ENCODE data around the gene ISG20.

The ISG20 gene

GRCh38 chr15:88621789-88622604 is 16.8 kb upstream of the ISG20 start:
- no peak for DNase-seq (ENCODE audit: insufficient read length)
- peak; percentile 66 for FAIRE-seq
- TF ChIP-seq TAF1 (IDR thresholded peaks at IDR 0.05; ENCODE audit: borderline replicate concordance, low read depth, low read length) (0 out of 2 replicates have a peak, but pooled peaks have one; percentile 23), POLR2A (IDR thresholded peaks at IDR 0.05; ENCODE audit: low read depth, low read length) (peak; percentile 54; the same call in 1 of the 2 replicates), POLR2AphosphoS5 (IDR thresholded peaks at IDR 0.05; ENCODE audit: low read depth, low read length) (0 out of 2 replicates have a peak, but pooled peaks have one; percentile 54)

DNA sequence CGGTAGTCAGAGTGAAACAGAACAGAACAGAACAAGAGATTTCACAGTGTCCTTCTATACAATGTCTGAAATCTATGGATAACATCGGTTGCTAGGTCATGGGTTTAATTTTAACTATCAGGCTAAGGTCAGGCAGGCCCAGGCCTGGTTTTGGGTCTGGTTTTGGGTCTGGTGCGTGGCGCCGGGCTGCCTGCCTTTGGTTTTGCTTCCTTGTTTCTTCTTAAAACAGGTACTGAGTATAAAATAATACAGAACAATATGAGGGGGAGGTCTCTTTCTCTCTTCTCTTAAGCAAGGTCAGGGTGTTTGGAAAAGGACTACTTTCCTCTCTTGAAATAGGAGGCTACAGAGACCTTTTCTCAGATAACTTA is 16.2 kb upstream of the ISG20 start:
- FAIRE-seq (no peak), DNase-seq (ENCODE audit: insufficient read length) (no peak)
- TF ChIP-seq POLR2AphosphoS5 (IDR thresholded peaks at IDR 0.05; ENCODE audit: low read depth, low read length) (no peak), TAF1 (IDR thresholded peaks at IDR 0.05; ENCODE audit: borderline replicate concordance, low read depth, low read length) (no peak), POLR2A (IDR thresholded peaks at IDR 0.05; ENCODE audit: low read depth, low read length) (no peak)

GRCh38 chr15:88623061-88623460 is 15.8 kb upstream of the ISG20 start:
- FAIRE-seq, result no peak

DNA sequence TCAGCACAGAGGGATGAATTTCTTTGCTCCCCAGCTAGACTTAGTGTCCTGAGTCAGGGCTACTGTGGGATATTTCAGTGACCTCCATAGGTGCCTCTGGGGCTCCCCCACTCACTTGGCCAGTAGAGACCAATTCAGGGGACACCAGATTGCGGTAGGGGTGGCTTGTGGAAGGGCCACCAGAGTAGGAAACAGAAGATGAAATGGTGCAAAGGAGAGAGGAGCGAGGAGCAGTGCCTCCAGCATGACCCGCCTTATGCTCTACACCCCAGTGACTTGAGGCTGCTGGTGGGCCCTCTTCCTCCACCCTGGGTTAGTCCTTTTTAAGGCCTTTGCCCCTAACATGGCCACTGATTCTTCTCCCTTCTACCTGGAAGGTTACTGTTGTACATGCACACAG is 15.2 kb upstream of the ISG20 start:
- FAIRE-seq (no peak), DNase-seq (ENCODE audit: insufficient read length) (no peak)
- TF ChIP-seq POLR2AphosphoS5 (IDR thresholded peaks at IDR 0.05; ENCODE audit: low read depth, low read length), result no peak
- TF ChIP-seq TAF1 (IDR thresholded peaks at IDR 0.05; ENCODE audit: borderline replicate concordance, low read depth, low read length), result no peak
- TF ChIP-seq POLR2A (IDR thresholded peaks at IDR 0.05; ENCODE audit: low read depth, low read length), result no peak

More at GRCh38 chr15:88623061-88623460, 15.8 kb upstream of the ISG20 start:
- TF ChIP-seq POLR2A (IDR thresholded peaks at IDR 0.05; ENCODE audit: low read depth, low read length) (no peak), TAF1 (IDR thresholded peaks at IDR 0.05; ENCODE audit: borderline replicate concordance, low read depth, low read length) (no peak), POLR2AphosphoS5 (IDR thresholded peaks at IDR 0.05; ENCODE audit: low read depth, low read length) (no peak)
- DNase-seq (ENCODE audit: insufficient read length), result no peak

DNA sequence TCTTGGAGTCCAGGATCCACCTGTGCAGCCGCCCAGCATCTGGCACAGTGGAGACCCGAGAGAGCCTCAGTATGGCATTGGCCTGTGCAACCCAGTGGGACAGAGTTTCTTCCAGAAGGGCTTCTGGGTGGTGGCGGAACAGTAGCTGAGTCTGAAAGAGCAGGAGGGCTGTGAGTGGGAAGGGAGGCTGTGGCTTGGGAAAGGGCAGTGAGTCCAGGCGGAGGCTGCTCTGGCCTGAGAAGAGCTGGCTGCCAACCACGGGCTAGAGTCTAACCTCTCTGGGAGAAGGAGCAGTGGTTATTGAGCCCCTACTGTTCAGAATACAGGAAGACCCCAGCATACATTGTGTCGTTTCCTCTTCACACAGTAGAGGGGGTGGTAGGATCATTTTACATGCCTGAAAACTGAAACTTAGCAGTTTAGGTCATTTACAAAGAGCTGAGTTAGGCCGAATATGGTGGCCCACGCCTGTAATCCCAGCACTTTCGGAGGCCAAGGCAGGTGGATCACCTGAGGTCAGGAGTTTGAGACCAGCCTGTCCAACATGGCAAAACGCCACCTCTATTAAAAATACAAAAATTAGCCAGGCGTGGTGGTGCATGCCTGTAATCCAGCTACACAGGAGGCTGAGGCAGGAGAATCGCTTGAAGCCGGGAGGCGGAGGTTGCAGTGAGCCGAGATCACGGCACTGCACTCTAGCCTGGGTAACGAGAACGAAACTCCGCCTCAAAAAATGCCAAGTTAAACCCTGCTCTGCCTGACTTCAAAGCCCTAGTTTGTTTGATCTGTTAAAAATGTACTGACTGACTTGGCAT is 14.5 kb upstream of the ISG20 start:
- DNase-seq (ENCODE audit: insufficient read length) (no peak), FAIRE-seq (peak; percentile 70)
- no peak for TF ChIP-seq TAF1 (IDR thresholded peaks at IDR 0.05; ENCODE audit: borderline replicate concordance, low read depth, low read length)
- TF ChIP-seq POLR2AphosphoS5 (IDR thresholded peaks at IDR 0.05; ENCODE audit: low read depth, low read length), result no peak
- TF ChIP-seq POLR2A (IDR thresholded peaks at IDR 0.05; ENCODE audit: low read depth, low read length), result no peak; the same call in 1 of the 2 replicates

DNA sequence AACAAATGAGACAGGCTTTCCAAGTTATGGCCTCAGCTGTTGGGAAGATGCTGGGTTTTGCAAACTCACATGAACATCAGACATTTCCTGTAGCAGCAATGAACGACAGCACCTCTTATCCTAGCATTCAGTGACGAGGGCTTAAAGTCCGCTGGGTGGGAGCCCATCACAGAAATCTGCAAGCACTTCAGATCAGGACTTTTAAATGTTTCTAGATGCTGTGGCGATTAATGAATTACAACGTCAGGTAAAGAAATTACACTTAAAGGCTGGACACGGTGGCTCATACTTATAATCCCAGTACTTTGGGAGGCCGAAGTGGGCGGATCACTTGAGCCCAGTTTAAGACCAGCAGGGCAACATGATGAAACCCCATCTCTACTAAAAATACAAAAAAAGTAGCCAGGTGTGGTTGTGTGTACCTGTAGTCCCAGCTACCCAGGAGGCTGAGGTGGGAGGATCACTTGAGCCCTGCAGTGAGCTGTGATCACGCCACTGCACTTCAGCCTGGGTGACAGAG is 13.8 kb upstream of the ISG20 start:
- FAIRE-seq (no peak), DNase-seq (ENCODE audit: insufficient read length) (no peak)

DNA sequence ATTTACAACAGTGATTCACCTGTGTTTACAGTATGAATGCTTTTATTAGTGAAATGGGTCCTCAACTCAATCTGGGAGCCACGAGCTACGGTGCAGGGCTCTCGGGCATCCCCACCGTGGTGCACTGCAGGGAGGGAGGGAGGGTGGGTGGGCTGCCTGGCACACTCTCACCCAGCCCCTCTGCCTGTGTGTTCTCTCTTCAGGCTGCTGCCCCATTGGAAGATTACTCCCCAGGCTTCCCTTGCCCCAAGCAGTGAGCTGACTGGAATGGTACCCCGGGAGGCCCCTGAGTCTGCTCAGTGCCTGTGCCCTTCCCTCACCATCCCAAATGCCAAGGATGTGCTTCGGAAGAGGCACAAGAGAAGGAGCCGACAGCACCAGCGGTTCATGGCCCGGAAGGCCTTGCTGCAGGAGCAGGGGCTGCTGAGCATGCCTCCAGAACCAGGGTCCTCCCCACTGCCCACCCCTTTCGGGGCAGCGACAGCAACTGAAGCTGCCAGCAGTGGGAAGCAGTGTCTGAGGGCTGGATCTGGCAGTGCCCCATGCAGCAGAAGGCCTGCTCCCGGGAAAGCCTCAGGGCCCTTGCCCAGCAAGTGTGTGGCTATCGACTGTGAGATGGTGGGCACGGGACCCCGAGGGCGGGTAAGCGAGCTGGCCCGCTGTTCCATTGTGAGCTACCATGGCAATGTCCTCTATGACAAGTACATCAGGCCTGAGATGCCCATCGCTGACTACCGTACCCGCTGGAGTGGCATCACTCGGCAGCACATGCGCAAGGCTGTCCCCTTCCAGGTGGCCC is 12.7 kb upstream of the ISG20 start:
- TF ChIP-seq POLR2A (IDR thresholded peaks at IDR 0.05; ENCODE audit: low read depth, low read length), result peak; percentile 42; the same call in 1 of the 2 replicates
- no peak for TF ChIP-seq TAF1 (IDR thresholded peaks at IDR 0.05; ENCODE audit: borderline replicate concordance, low read depth, low read length)
- no peak for TF ChIP-seq POLR2AphosphoS5 (IDR thresholded peaks at IDR 0.05; ENCODE audit: low read depth, low read length)

More for the DNA sequence above, 13.8 kb upstream of the ISG20 start:
- TF ChIP-seq POLR2A (IDR thresholded peaks at IDR 0.05; ENCODE audit: low read depth, low read length), result no peak
- no peak for TF ChIP-seq TAF1 (IDR thresholded peaks at IDR 0.05; ENCODE audit: borderline replicate concordance, low read depth, low read length)
- TF ChIP-seq POLR2AphosphoS5 (IDR thresholded peaks at IDR 0.05; ENCODE audit: low read depth, low read length), result no peak

GRCh38 chr15:88627463-88627862 is 11.4 kb upstream of the ISG20 start:
- no peak for FAIRE-seq
- DNase-seq (ENCODE audit: insufficient read length), result no peak
- TF ChIP-seq POLR2A (IDR thresholded peaks at IDR 0.05; ENCODE audit: low read depth, low read length), result 0 out of 2 replicates have a peak, but pooled peaks have one; percentile 35
- no peak for TF ChIP-seq POLR2AphosphoS5 (IDR thresholded peaks at IDR 0.05; ENCODE audit: low read depth, low read length)
- no peak for TF ChIP-seq TAF1 (IDR thresholded peaks at IDR 0.05; ENCODE audit: borderline replicate concordance, low read depth, low read length)

More for the DNA sequence above, 12.7 kb upstream of the ISG20 start:
- DNase-seq (ENCODE audit: insufficient read length) (no peak), FAIRE-seq (no peak)

DNA sequence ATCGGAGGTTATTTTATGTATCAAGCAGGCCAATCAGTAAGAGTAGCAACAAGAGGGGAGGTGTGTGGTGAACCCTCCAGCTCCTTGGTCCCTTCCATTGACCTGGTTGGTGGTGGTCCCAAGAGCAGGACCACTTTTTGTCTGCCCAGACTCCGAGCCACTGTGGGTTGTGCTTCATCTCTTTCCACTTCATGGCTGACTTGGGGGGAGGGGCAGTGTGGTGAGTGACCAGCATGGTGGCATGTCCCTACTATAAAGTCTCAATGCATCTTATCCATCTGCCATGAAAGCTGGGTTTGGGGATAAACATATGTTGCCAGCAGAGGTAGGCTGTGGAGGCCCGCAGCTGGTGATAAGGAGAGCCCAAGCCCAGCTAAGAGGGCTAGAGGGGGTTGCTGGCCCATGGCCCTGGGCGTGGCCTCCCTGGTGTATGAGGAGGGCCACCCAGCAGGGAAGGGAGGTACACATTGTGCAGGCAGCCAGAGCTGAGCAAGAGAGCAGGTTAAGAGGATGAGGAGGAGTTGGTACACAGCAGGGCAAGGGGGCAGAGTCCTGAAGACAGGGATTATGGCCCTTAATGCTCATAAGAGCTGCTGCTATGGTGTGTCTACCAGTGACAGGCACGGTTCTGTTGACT is 10.7 kb upstream of the ISG20 start:
- no peak for FAIRE-seq
- TF ChIP-seq TAF1 (IDR thresholded peaks at IDR 0.05; ENCODE audit: borderline replicate concordance, low read depth, low read length), result no peak
- no peak for DNase-seq (ENCODE audit: insufficient read length)

- no peak for DNase-seq (ENCODE audit: insufficient read length)
- TF ChIP-seq POLR2AphosphoS5 (IDR thresholded peaks at IDR 0.05; ENCODE audit: low read depth, low read length) (no peak), POLR2A (IDR thresholded peaks at IDR 0.05; ENCODE audit: low read depth, low read length) (0 out of 2 replicates have a peak, but pooled peaks have one; percentile 16)
- no peak for FAIRE-seq
Measured at GRCh38 chr15:88629071-88629470, 9.7 kb upstream of the ISG20 start.

Measured in GM12892 (cell line).